Fibroblast of lung (primary cell): Measurements from ENCODE around the gene KCNG3. TPM values are rescaled to one million over a fixed set of nuclear protein-coding genes. Genes with fewer than 3 reads are reported as not detected.

ENCODE experiments used
- DNase-seq, 2 donors: peaks; one replicate each; pipeline versions ENCODE4 v3.0.0 to v3.0.0-alpha.2; 2010; ENCODE audit warnings: low read depth in 2 of 2
- H2AFZ ChIP-seq: 2 replicates; pipeline ENCODE4 v1.5.1; 2012; ENCODE audit warnings: low read length, control low read depth, inconsistent platforms
- H3K27ac ChIP-seq: 2 replicates; pipeline ENCODE4 v1.5.1; 2011; ENCODE audit warnings: low read length, control low read depth; ENCODE audit not compliant: insufficient read depth
- H3K27me3 ChIP-seq: 2 replicates; pipeline ENCODE4 v1.5.1; 2011; ENCODE audit warnings: mild to moderate bottlenecking, low read length; ENCODE audit not compliant: control insufficient read depth, insufficient read depth
- H3K36me3 ChIP-seq: 2 replicates; pipeline ENCODE4 v1.5.1; 2011; ENCODE audit warnings: low read length; ENCODE audit not compliant: control insufficient read depth, insufficient read depth
- H3K4me1 ChIP-seq: 2 replicates; pipeline ENCODE4 v1.5.1; 2011; ENCODE audit warnings: low read length; ENCODE audit not compliant: control insufficient read depth, insufficient read depth; ENCODE audit errors: extremely low read depth
- H3K4me2 ChIP-seq: 2 replicates; pipeline ENCODE4 v1.5.1; 2011; ENCODE audit warnings: low read length, control low read depth; ENCODE audit not compliant: insufficient read depth; ENCODE audit errors: extremely low read depth
- H3K4me3 ChIP-seq, 4 experiments: fragments of 200-600 bp in 1 of 4; sonication (generic) in 1 of 4; replicated peaks in 1 of 4; 2 replicates each; pipeline ENCODE4 v1.5.1; 2011 to 2016; ENCODE audit warnings: low read length in 4 of 4, low read depth in 3 of 4, mild to moderate bottlenecking in 3 of 4, control low read depth in 2 of 4, inconsistent platforms in 1 of 4, mixed read lengths in 1 of 4; ENCODE audit not compliant: insufficient read depth in 1 of 4; ENCODE audit errors: control extremely low read depth in 1 of 4
- H3K79me2 ChIP-seq: 2 replicates; pipeline ENCODE4 v1.5.1; 2012; ENCODE audit warnings: mild to moderate bottlenecking, low read length, inconsistent platforms; ENCODE audit not compliant: control insufficient read depth, insufficient read depth
- H3K9ac ChIP-seq: 2 replicates; pipeline ENCODE4 v1.5.1; 2011; ENCODE audit warnings: mild to moderate bottlenecking, low read length, control low read depth; ENCODE audit not compliant: insufficient read depth
- H3K9me3 ChIP-seq: 2 replicates; pipeline ENCODE4 v1.5.1; 2012; ENCODE audit warnings: low read depth, low read length; ENCODE audit not compliant: control insufficient read depth, insufficient read depth
- H4K20me1 ChIP-seq: 2 replicates; pipeline ENCODE4 v1.5.1; 2011; ENCODE audit warnings: low read length; ENCODE audit not compliant: control insufficient read depth, insufficient read depth; ENCODE audit errors: extremely low read depth
- CTCF ChIP-seq, 2 donors: IDR thresholded peaks in 1 of 2; conservative IDR thresholded peaks in 1 of 2; 1 replicate in 1 of 2; 2 replicates in 1 of 2; pipeline ENCODE4 v1.5.1; 2011 to 2012; ENCODE audit warnings: low read length in 2 of 2, control low read depth in 1 of 2, inconsistent platforms in 1 of 2, low read depth in 1 of 2, mild to moderate bottlenecking in 1 of 2
- EZH2 ChIP-seq: IDR thresholded peaks from 2 replicates; pipeline ENCODE4 v1.5.1; 2012; ENCODE audit warnings: low read length, control low read depth, mild to moderate bottlenecking; ENCODE audit errors: missing control alignments
- polyA plus RNA-seq, 2 donors: library from polyadenylated mRNA; depleted of rRNA in 1 of 2; stranded (reverse) in 1 of 2; unstranded in 1 of 2; fragments of >200 nt; gene quantifications; 2 replicates each; pipeline ENCODE4 v1.2.1, GENCODE V29; 2011 to 2012; ENCODE audit warnings: missing spikeins in 1 of 2
- total RNA-seq: library from RNA; depleted of rRNA; stranded (reverse); fragments of >200 nt; gene quantifications from 2 replicates; pipeline ENCODE4 v1.2.1, GENCODE V29; 2014

Gene KCNG3
- total and polyA plus RNA-seq, 2 donors (not counting 1 experiment from before 2014, with no cell fraction given), result 0.01 TPM; not detected in 1

GRCh38 chr2:42532397-42532796 is 38.6 kb upstream of the KCNG3 start:
- H3K4me3 ChIP-seq, result no peak overlapping the region
- no peak overlapping the region for H2AFZ ChIP-seq
- no peaks in the 10 kb centered on the region for H3K36me3 ChIP-seq
- H3K79me2 ChIP-seq, result no peaks in the 10 kb centered on the region
- no peak overlapping the region for H3K9ac ChIP-seq
- DNase-seq, result no peak
- H3K27me3 ChIP-seq, result no peaks in the 10 kb centered on the region
- no peaks in the 10 kb centered on the region for H3K9me3 ChIP-seq
- TF ChIP-seq EZH2 (no peak), CTCF (conservative IDR thresholded peaks at IDR 0.05 in 1 of 2, IDR thresholded peaks at IDR 0.05 in 1 of 2; ENCODE audit: low read depth in 1 of 2, low read length in 2 of 2) (no peak)
- H4K20me1 ChIP-seq, result no peaks in the 10 kb centered on the region
- no peak overlapping the region for H3K27ac ChIP-seq
- no peaks in the 10 kb centered on the region for H3K4me1 ChIP-seq
- H3K4me2 ChIP-seq, result no peak overlapping the region

- no peaks in the 10 kb centered on the region for H3K79me2 ChIP-seq
- H3K27me3 ChIP-seq, result no peaks in the 10 kb centered on the region
- no peaks in the 10 kb centered on the region for H3K36me3 ChIP-seq
- H3K4me2 ChIP-seq, result no peak overlapping the region
- no peak for DNase-seq
- H2AFZ ChIP-seq, result no peak overlapping the region
- TF ChIP-seq CTCF (conservative IDR thresholded peaks at IDR 0.05 in 1 of 2, IDR thresholded peaks at IDR 0.05 in 1 of 2; ENCODE audit: low read depth in 1 of 2, low read length in 2 of 2) (no peak), EZH2 (no peak)
- no peak overlapping the region for H3K4me3 ChIP-seq
- H3K27ac ChIP-seq, result no peak overlapping the region
- no peak overlapping the region for H3K9ac ChIP-seq
- no peaks in the 10 kb centered on the region for H3K4me1 ChIP-seq
- H4K20me1 ChIP-seq, result no peaks in the 10 kb centered on the region
- no peaks in the 10 kb centered on the region for H3K9me3 ChIP-seq
These were observed 29.6 kb upstream of the KCNG3 start for GRCh38 chr2:42523341-42523740.

DNA sequence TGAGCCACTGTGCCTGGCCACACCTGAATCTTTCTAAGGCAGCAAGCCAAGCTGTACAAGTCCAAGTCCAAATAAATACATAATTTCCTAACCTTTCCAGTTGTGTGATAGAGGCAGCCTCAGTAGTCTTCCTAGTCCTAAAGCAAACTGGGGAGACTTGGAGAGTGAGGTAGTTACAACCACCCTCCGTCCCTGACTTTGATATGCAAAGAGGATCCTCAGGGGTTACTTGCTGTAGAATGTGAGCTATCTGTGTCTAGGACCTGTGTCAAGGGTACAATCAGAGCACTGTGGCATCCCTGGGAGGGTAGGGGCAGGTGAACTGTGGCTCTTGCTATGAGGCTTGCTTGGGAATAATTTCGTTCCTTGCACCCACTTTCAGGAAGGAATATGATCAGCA is 28.3 kb upstream of the KCNG3 start:
- no peaks in the 10 kb centered on the region for H3K27me3 ChIP-seq
- no peak overlapping the region for H3K4me2 ChIP-seq
- TF ChIP-seq CTCF (conservative IDR thresholded peaks at IDR 0.05 in 1 of 2, IDR thresholded peaks at IDR 0.05 in 1 of 2; ENCODE audit: low read depth in 1 of 2, low read length in 2 of 2), result no peak
- no peak for TF ChIP-seq EZH2
- H3K9me3 ChIP-seq, result no peaks in the 10 kb centered on the region
- no peak for DNase-seq
- H4K20me1 ChIP-seq, result no peaks in the 10 kb centered on the region
- H3K27ac ChIP-seq, result no peak overlapping the region
- no peak overlapping the region for H2AFZ ChIP-seq
- H3K79me2 ChIP-seq, result no peaks in the 10 kb centered on the region
- H3K36me3 ChIP-seq, result no peaks in the 10 kb centered on the region
- H3K9ac ChIP-seq, result no peak overlapping the region
- no peak overlapping the region for H3K4me3 ChIP-seq
- H3K4me1 ChIP-seq, result no peaks in the 10 kb centered on the region
